Nephron (organoid): ENCODE measurements around the gene MON1A.

ENCODE experiments used
- H3K27ac Mint-ChIP-seq, 3 experiments: 2 replicates each; pipeline ENCODE4 v1.8.0; 2020; ENCODE audit warnings: mixed read lengths in 3 of 3, mild to moderate bottlenecking in 2 of 3, moderate library complexity in 1 of 3
- H3K27me3 Mint-ChIP-seq: 2 replicates; pipeline ENCODE4 v1.8.0; 2021; ENCODE audit warnings: low read depth, mild to moderate bottlenecking, moderate library complexity, mixed read lengths
- H3K36me3 Mint-ChIP-seq: 2 replicates; pipeline ENCODE4 v1.8.0; 2020; ENCODE audit warnings: low read depth, mixed read lengths
- H3K4me1 Mint-ChIP-seq: 2 replicates; pipeline ENCODE4 v1.8.0; 2020; ENCODE audit warnings: mixed read lengths
- H3K4me3 Mint-ChIP-seq, 3 experiments: 2 replicates each; pipeline ENCODE4 v1.8.0; 2020; ENCODE audit warnings: mild to moderate bottlenecking in 3 of 3, mixed read lengths in 3 of 3, moderate library complexity in 2 of 3
- H3K9me3 Mint-ChIP-seq: 2 replicates; pipeline ENCODE4 v1.8.0; 2020; ENCODE audit warnings: mixed read lengths
- TF ChIP-seq, protein P1 (sequence below), 3 experiments: fragments of 200-600 bp; sonication (generic); IDR thresholded peaks; one replicate each; pipeline ENCODE4 v1.5.0; 2021; ENCODE audit warnings: antibody characterized with exemption in 3 of 3; ENCODE audit not compliant: unreplicated experiment in 3 of 3

The MON1A gene

DNA sequence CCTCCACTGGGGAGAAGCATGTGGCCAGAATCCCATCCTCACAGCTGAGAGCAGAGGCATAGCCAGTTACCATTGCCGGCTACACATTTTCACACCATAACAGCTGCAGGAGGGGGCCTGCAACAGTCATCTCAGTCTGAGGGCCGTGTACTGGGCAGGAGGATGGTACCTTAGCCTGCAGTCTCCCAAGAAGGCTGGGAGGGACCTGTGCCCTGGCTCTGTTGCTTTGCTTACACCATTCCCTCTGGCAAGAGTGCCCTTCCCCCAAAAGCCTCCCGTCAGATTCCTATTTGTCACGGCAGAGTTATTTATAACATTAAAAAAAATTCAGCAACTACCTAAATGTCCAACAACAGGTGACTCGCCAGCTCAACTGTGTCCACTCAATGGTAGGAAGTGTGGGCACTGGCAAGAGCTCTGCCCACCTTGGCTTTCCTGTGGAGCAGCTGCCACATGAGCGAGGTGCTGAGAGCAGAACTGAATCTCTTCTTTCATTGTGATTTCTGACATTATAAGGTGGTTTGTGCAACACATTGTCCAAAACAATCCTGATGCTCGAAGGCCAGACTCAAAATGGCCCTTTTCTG, 64.3 kb downstream of the MON1A start:
- H3K36me3 Mint-ChIP-seq = no peaks in the 10 kb centered on the region
- TF ChIP-seq, protein P1, sequence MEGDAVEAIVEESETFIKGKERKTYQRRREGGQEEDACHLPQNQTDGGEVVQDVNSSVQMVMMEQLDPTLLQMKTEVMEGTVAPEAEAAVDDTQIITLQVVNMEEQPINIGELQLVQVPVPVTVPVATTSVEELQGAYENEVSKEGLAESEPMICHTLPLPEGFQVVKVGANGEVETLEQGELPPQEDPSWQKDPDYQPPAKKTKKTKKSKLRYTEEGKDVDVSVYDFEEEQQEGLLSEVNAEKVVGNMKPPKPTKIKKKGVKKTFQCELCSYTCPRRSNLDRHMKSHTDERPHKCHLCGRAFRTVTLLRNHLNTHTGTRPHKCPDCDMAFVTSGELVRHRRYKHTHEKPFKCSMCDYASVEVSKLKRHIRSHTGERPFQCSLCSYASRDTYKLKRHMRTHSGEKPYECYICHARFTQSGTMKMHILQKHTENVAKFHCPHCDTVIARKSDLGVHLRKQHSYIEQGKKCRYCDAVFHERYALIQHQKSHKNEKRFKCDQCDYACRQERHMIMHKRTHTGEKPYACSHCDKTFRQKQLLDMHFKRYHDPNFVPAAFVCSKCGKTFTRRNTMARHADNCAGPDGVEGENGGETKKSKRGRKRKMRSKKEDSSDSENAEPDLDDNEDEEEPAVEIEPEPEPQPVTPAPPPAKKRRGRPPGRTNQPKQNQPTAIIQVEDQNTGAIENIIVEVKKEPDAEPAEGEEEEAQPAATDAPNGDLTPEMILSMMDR (IDR thresholded peaks at IDR 0.05; ENCODE audit: unreplicated experiment in 3 of 3) = no peak

GRCh38 chr3:49864505-49864904, 65.1 kb downstream of the MON1A start:
- peaks cover 11% of the 10 kb centered on the region for H3K4me1 Mint-ChIP-seq
- H3K9me3 Mint-ChIP-seq = no peaks in the 10 kb centered on the region
- no peaks in the 10 kb centered on the region for H3K36me3 Mint-ChIP-seq
- no peak overlapping the region for H3K27ac Mint-ChIP-seq
- H3K4me3 Mint-ChIP-seq = no peak overlapping the region
- H3K27me3 Mint-ChIP-seq = peaks cover 50% of the 10 kb centered on the region
- TF ChIP-seq, protein P1 (IDR thresholded peaks at IDR 0.05; ENCODE audit: unreplicated experiment in 3 of 3) = no peak

More for the DNA sequence above, 64.3 kb downstream of the MON1A start:
- no peak overlapping the region for H3K27ac Mint-ChIP-seq
- H3K4me3 Mint-ChIP-seq = no peak overlapping the region
- H3K9me3 Mint-ChIP-seq = no peaks in the 10 kb centered on the region
- H3K4me1 Mint-ChIP-seq = peaks cover 11% of the 10 kb centered on the region
- H3K27me3 Mint-ChIP-seq = peaks cover 55% of the 10 kb centered on the region

DNA sequence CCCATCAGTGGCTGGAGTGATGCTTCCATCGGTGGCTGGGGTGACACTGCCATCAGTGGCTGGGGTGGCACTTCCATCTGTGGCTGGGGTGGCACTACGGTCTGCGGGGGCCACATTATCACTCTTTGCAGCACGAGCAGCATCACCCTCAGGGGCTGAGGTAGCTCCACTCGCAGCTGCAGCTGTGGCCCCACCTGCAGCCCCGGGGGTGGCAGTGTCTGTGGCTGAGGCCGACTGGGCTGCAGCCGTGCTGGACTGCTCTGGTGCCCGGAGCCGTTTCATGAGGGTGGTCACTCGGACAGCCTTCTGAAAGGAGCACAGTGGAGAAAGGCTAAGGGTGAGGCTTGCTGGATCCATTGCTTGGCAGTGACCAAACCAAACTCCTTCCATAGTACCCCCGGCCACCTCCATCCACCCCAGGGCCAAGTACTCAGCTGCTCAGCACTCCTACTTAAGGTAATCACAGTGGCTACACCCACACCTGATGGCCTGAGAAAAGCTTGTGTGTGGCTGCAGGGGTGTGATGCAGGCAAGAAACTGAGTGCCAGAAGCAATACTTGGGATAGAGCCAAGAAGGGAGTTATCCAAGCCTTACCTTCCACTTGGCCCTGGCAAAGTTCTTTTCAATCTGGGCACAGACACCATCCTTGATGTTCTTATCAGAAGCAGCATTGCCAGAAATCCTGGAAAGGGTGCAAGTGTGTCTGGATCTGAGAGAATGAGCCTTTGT, 69.9 kb downstream of the MON1A start:
- H3K9me3 Mint-ChIP-seq = no peaks in the 10 kb centered on the region
- TF ChIP-seq, protein P1 (IDR thresholded peaks at IDR 0.05; ENCODE audit: unreplicated experiment in 3 of 3) = no peak
- H3K4me1 Mint-ChIP-seq = peaks cover 9% of the 10 kb centered on the region
- no peak overlapping the region for H3K4me3 Mint-ChIP-seq
- peaks cover 23% of the 10 kb centered on the region for H3K27me3 Mint-ChIP-seq
- no peak overlapping the region for H3K27ac Mint-ChIP-seq
- no peaks in the 10 kb centered on the region for H3K36me3 Mint-ChIP-seq
